Neural crest cell (in vitro differentiated cells): ENCODE results near the gene CCDC9B. TPM values are rescaled to one million over a fixed set of nuclear protein-coding genes. Genes with fewer than 3 reads are reported as not detected.

Experiments
- DNase-seq: peaks from one replicate; pipeline ENCODE4 v3.0.0; 2021; ENCODE audit warnings: low read depth, mixed read lengths, low spot score
- H3K27ac Mint-ChIP-seq: one replicate; pipeline ENCODE4 v1.8.0; 2021; ENCODE audit warnings: mild to moderate bottlenecking, mixed read lengths; ENCODE audit not compliant: unreplicated experiment
- H3K27me3 Mint-ChIP-seq: 2 replicates; pipeline ENCODE4 v1.8.0; 2021; ENCODE audit warnings: low read depth, mild to moderate bottlenecking, mixed read lengths
- H3K36me3 Mint-ChIP-seq: 2 replicates; pipeline ENCODE4 v1.8.0; 2021; ENCODE audit warnings: low read depth, mild to moderate bottlenecking, mixed read lengths
- H3K4me1 Mint-ChIP-seq: 2 replicates; pipeline ENCODE4 v1.8.0; 2021; ENCODE audit warnings: mixed read lengths
- H3K4me3 Mint-ChIP-seq: one replicate; pipeline ENCODE4 v1.8.0; 2021; ENCODE audit warnings: mild to moderate bottlenecking, mixed read lengths
- H3K9me3 Mint-ChIP-seq: 2 replicates; pipeline ENCODE4 v1.8.0; 2021; ENCODE audit warnings: mixed read lengths
- CTCF ChIP-seq: fragments of 200-600 bp; sonication (generic); conservative IDR thresholded peaks from 2 replicates; pipeline ENCODE4 v1.5.0; 2021; ENCODE audit warnings: antibody characterized with exemption, mild to moderate bottlenecking
- total RNA-seq: library from RNA; stranded (reverse); gene quantifications from 2 replicates; pipeline ENCODE4 v1.2.1, GENCODE V29; 2021

The CCDC9B gene
- total RNA-seq, 1 donor from 2014 or later, result 0.33 TPM

- peaks cover 31% of the 10 kb centered on the region for H3K4me1 Mint-ChIP-seq
- no peaks in the 10 kb centered on the region for H3K36me3 Mint-ChIP-seq
- peak overlapping the region; percentile 55 for H3K4me3 Mint-ChIP-seq
- peaks cover 16% of the 10 kb centered on the region for H3K27me3 Mint-ChIP-seq
- no peak for DNase-seq
- no peak overlapping the region for H3K27ac Mint-ChIP-seq
- no peak for TF ChIP-seq CTCF
- H3K9me3 Mint-ChIP-seq, result no peaks in the 10 kb centered on the region
Measured at GRCh38 chr15:40293006-40293405, 47.7 kb downstream of the CCDC9B start.

GRCh38 chr15:40292246-40292645, 48.5 kb downstream of the CCDC9B start:
- Mint-ChIP-seq H3K4me1 (peaks cover 31% of the 10 kb centered on the region), H3K27me3 (peaks cover 22% of the 10 kb centered on the region), H3K36me3 (no peaks in the 10 kb centered on the region)

GRCh38 chr15:40290918-40291574, 49.7 kb downstream of the CCDC9B start:
- Mint-ChIP-seq H3K36me3 (no peaks in the 10 kb centered on the region), H3K27me3 (peaks cover 28% of the 10 kb centered on the region), H3K9me3 (no peaks in the 10 kb centered on the region), H3K27ac (no peak overlapping the region), H3K4me3 (no peak overlapping the region), H3K4me1 (peaks cover 31% of the 10 kb centered on the region)
- TF ChIP-seq CTCF, result no peak
- peak; percentile 55 for DNase-seq

More at GRCh38 chr15:40292246-40292645, 48.5 kb downstream of the CCDC9B start:
- no peak for DNase-seq
- Mint-ChIP-seq H3K9me3 (no peaks in the 10 kb centered on the region), H3K27ac (no peak overlapping the region), H3K4me3 (no peak overlapping the region)
- no peak for TF ChIP-seq CTCF

GRCh38 chr15:40290545-40290917, 50.2 kb downstream of the CCDC9B start:
- Mint-ChIP-seq H3K4me1 (peaks cover 34% of the 10 kb centered on the region), H3K9me3 (no peaks in the 10 kb centered on the region), H3K27ac (no peak overlapping the region)

GRCh38 chr15:40289140-40289775, 51.5 kb downstream of the CCDC9B start:
- Mint-ChIP-seq H3K36me3 (no peaks in the 10 kb centered on the region), H3K9me3 (no peaks in the 10 kb centered on the region), H3K4me3 (peak overlapping the region; percentile 61), H3K27me3 (peaks cover 44% of the 10 kb centered on the region), H3K27ac (no peak overlapping the region), H3K4me1 (peaks cover 38% of the 10 kb centered on the region)
- no peak for TF ChIP-seq CTCF
- no peak for DNase-seq

More at GRCh38 chr15:40290545-40290917, 50.2 kb downstream of the CCDC9B start:
- peaks cover 32% of the 10 kb centered on the region for H3K27me3 Mint-ChIP-seq
- peak overlapping the region; percentile 20 for H3K4me3 Mint-ChIP-seq
- no peak for TF ChIP-seq CTCF
- no peaks in the 10 kb centered on the region for H3K36me3 Mint-ChIP-seq
- no peak for DNase-seq
